Right ventricle myocardium inferior (tissue), 1 donor: ENCODE measurements around the gene SLC41A3. TPM values are rescaled to one million over a fixed set of nuclear protein-coding genes. Genes with fewer than 3 reads are reported as not detected.
"Not testable (repeated sequence)": the region's sequence is repeated elsewhere in the genome, so short reads cannot be mapped to it uniquely, and the experiment has no call there.

ENCODE experiments used
- ATAC-seq: fragments of 200-7000 bp; cut with Tn5 transposase; one replicate; pipeline ENCODE4 v1.9.1; 2020; ENCODE audit warnings: mild to moderate bottlenecking, moderate library complexity
- DNase-seq: peaks from one replicate; pipeline ENCODE4 v3.0.0; 2021; ENCODE audit errors: missing footprints
- intact Hi-C: fragments of 100-400 bp; cut with DNase I; formaldehyde crosslinking; loops from one replicate; pipeline ENCODE4 v1.11.0; 2022
- total RNA-seq: library from RNA; stranded (reverse); fragmentation: NEBNext Ultra II Directional; extraction: Animal tissue kit (Norgen Biotek cat#: 25700); gene quantifications from one replicate; pipeline ENCODE4 v1.2.1, GENCODE V29; 2021
- donor health status: DM: no; HTN: yes; CAD: no; lungs with severe emphysema.

SLC41A3 gene
- total RNA-seq, 1 donor from 2014 or later: 36.2 TPM

DNA sequence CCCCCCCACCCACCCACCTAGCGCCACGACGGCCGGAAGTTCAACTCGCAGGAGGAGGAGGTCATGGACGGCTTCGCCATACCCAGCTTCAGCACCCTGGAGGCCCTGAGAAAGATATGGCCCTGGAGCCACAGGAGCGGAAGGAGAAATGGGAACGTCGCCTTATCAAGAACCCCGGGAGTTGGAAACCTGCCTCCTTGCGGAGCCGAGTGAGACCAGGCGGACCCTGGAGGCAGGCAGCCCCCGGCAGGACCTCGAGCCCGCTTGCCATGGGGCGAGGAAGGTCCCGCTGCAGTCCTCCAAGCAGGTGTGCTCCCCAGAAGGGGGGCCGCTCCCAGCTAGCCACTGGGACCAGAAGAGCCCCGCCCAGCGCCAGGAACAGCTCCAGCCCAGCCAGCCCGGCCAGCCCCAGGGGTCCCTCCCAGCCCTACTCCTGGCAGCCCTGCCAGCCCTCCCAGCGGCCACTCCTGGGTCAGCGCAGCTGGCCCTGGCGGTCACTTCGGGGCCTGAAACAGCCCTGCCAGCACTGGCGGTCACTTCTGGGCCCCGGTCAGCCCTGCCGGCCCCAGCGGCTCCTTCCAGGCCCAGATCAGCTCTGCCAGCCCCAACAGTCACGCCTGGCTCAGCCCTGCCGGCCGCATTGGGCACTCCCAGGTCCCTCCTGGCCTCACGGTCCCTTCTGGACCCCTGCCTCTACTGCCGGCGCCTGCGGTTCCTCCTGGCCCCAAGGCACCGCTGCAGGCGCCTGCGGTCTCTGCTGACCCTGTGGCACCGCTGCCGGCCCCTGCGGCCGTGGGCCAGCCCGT lies 125.2 kb downstream of the SLC41A3 start:
- ATAC-seq: peak; percentile 15
- intact Hi-C loops: no loop called here
- no peak for DNase-seq

DNA sequence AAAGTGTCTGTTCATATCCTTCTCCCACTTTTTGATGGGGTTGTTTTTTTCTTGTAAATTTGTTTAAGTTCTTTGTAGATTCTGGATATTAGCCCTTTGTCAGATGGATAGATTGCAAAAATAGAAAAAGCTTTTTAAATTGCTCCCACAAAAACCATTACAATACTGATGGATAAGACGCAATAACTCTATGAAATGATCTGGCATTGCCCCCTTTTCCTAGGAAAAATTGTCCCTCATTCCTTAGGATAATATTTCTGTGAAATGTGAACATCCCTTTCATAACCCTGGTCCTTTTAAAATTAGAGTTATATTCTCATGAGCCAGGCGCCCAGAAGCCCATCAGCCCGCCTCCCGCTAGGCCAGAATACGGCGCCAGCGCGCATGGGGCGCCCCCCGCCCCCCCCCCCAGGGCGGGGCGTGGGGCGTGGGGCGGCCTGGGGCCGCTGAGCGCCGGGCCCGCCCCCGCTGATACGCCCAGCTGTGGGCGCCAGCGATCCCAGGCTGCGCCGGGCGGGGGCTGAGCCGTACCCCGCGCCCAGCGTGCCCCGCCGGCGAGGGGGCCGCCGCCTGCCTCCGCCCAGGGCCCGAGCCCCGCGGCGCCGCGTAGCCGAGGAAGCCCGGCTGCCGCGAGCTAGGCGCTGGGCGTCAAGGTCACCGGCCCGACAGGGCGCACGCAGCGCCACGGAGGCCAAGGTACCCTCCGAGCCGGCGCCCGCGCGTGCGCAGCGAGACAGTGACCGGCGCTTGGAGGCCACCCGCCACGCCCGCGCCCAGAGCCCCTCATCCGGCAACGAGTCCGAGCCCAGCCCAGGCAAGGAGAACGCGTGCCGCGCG lies 126.0 kb downstream of the SLC41A3 start:
- peak; percentile 56 for DNase-seq
- ATAC-seq: peak; percentile 56

DNA sequence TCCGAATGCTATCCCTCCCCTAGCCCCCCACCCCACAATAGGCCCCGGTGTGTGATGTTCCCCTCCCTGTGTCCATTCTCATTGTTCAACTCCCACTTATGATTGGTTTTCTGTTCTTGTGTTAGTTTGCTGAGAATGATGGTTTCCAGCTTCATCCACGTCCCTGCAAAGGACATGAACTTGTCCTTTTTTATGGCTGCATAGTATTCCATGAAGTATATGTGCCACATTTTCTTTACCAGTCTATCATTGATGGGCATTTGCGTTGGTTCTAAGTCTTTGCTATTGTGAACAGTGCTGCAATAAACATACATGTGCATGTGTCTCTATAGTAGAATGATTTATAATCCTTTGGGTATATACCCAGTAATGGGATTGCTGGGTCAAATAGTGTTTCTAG lies 126.9 kb downstream of the SLC41A3 start:
- DNase-seq, intact Hi-C loops, ATAC-seq: not testable (repeated sequence)

More for the DNA sequence above, 126.0 kb downstream of the SLC41A3 start:
- intact Hi-C loops: no loop called here

Other genes starting within 250 kb of the SLC41A3 start
- gene ROPN1B, start 114.9 kb downstream of the SLC41A3 start, total RNA-seq: 4.6 TPM
- gene ALDH1L1, start 96.5 kb upstream of the SLC41A3 start, total RNA-seq: 23.1 TPM